SH-SY5Y (cell line): ENCODE results near the gene ADAMTSL3.

Experiments used
- GATA2 ChIP-seq: IDR thresholded peaks from 2 replicates; pipeline ENCODE4 v1.6.1; 2011; ENCODE audit warnings: mild to moderate bottlenecking, low read depth, low read length
- GATA3 ChIP-seq: IDR thresholded peaks from 2 replicates; pipeline ENCODE4 v1.6.1; 2011; ENCODE audit warnings: low read depth, mild to moderate bottlenecking, low read length, moderate library complexity

DNA sequence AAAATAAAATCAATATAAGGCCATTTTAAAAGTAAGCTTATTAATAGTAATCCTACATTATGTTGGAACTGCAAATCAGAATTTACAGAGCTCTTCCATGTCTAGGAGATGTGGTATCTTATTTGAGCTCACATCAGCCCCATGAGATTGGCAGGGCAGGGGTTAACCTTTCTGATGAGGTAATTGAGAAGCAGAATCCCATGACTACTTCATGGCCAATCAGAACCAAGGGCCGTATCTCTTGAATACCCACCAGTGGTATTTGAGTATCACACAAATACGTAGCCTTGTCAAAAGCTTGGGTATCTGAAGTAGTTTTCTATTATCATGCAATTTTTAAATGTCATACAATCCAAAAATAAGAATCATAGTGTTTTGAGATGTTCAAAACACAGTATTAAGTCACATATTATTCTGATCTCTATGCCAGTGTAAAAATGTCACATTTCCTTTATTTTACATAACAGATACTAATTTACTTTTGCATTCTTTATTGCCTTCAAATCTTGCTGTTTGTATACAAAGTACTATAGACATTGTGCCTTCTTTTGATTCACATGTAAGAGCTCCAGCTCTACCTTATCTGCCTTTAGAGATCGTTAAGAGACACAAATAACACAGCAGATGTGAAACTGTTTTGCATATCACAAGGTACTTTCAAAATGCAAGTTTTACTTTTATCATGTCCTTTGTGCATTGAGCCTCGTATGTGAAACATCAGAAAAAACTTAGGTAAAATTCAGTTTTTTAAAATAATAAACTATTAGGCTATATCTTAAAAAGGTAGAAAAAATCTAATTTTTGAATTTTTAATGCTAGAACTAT, 329.9 kb downstream of the ADAMTSL3 start:
- TF ChIP-seq GATA2 (no peak), GATA3 (no peak)
